K562 (cell line): ENCODE results near the gene ANKFN1. TPM values are rescaled to one million over a fixed set of nuclear protein-coding genes. Genes with fewer than 3 reads are reported as not detected.

Experiments
- ATAC-seq: fragments of 200-7000 bp; cut with Tn5 transposase; 3 replicates; pipeline ENCODE4 v1.9.1; 2020; ENCODE audit warnings: moderate library complexity
- BruUV-seq: library from RNA; stranded (reverse); fragments of 400-500 nt; replicated peaks from 2 replicates; lab custom pipeline; 2021; lab: Mats Ljungman, UMichigan
- CTCF ChIA-PET: fragments of 300-600 bp; formaldehyde crosslinking; extraction: SDS; loops from one replicate; lab custom pipeline; 2021; ENCODE audit warnings: low intra/inter-chr PET ratio; lab: Yijun Ruan, JAX
- POLR2A ChIA-PET: fragments of 300-600, 350-650 bp; sonication (Branson Sonifier 250); formaldehyde crosslinking; extraction: SDS; loops from one replicate; lab custom pipeline; 2021; ENCODE audit warnings: antibody characterized with exemption, inconsistent platforms; lab: Yijun Ruan, JAX
- DNase-seq, 4 experiments: peaks; one replicate each; pipeline versions ENCODE4 v3.0.0 to v3.0.0-alpha.2; 2011 to 2018; ENCODE audit warnings: low spot score in 3 of 4, mixed read lengths in 3 of 4; ENCODE audit errors: extremely low read depth in 1 of 4
- FAIRE-seq: peaks from 2 replicates; lab custom pipeline; 2011; peaks lifted over from hg19 to GRCh38; lab: Jason Lieb, UNC
- H2AFZ ChIP-seq: 2 replicates; pipeline ENCODE4 v1.6.0; 2011; ENCODE audit warnings: low read depth, low read length, control low read depth, inconsistent platforms
- H3K27ac ChIP-seq: fragments of 200-600 bp; 3 replicates; pipeline ENCODE4 v1.8.0; 2011; ENCODE audit warnings: low read depth, mild to moderate bottlenecking, control low read depth, inconsistent platforms, low read length, moderate library complexity, mixed read lengths; ENCODE audit errors: extremely low read depth
- H3K27me3 ChIP-seq, 2 experiments: fragments of 300-600 bp in 1 of 2; 2 replicates in 1 of 2; 3 replicates in 1 of 2; pipeline versions ENCODE4 v1.6.0 to v1.8.0; 2011; ENCODE audit warnings: inconsistent platforms in 2 of 2, low read length in 2 of 2, mild to moderate bottlenecking in 1 of 2, mixed read lengths in 1 of 2, moderate library complexity in 1 of 2; ENCODE audit not compliant: control insufficient read depth in 2 of 2, insufficient read depth in 2 of 2
- H3K36me3 ChIP-seq: fragments of 300-600 bp; 3 replicates; pipeline ENCODE4 v1.8.0; 2011; ENCODE audit warnings: mild to moderate bottlenecking, low read length, inconsistent platforms; ENCODE audit not compliant: control insufficient read depth, insufficient read depth
- H3K4me1 ChIP-seq, 2 experiments: fragments of 200-600 bp in 1 of 2; replicated peaks in 1 of 2; 2 replicates in 1 of 2; 3 replicates in 1 of 2; pipeline versions ENCODE4 v1.5.1 to v1.8.0; 2011; ENCODE audit warnings: inconsistent platforms in 2 of 2, low read length in 2 of 2, mild to moderate bottlenecking in 1 of 2, mixed read lengths in 1 of 2, moderate library complexity in 1 of 2; ENCODE audit not compliant: control insufficient read depth in 2 of 2, insufficient read depth in 2 of 2
- H3K4me2 ChIP-seq: 2 replicates; pipeline ENCODE4 v1.6.1; 2011; ENCODE audit warnings: low read length, control low read depth, inconsistent platforms, mixed read lengths; ENCODE audit not compliant: insufficient read depth
- H3K4me3 ChIP-seq: fragments of 200-600 bp; sonication (generic), shearing (Covaris generic); 2 replicates; pipeline ENCODE4 v1.5.1; 2016; ENCODE audit warnings: control low read depth, inconsistent platforms
- H3K79me2 ChIP-seq: fragments of 200-600 bp; 3 replicates; pipeline ENCODE4 v1.8.0; 2011; ENCODE audit warnings: low read length, inconsistent platforms; ENCODE audit not compliant: control insufficient read depth, insufficient read depth
- H3K9ac ChIP-seq, 2 experiments: 2 replicates each; pipeline versions ENCODE4 v1.6.0 to v1.6.1; 2011; ENCODE audit warnings: low read depth in 2 of 2, low read length in 2 of 2, control low read depth in 1 of 2, inconsistent platforms in 1 of 2, mild to moderate bottlenecking in 1 of 2, mixed read lengths in 1 of 2; ENCODE audit not compliant: insufficient read depth in 1 of 2
- H3K9me1 ChIP-seq: one replicate; pipeline ENCODE4 v1.6.0; 2011; ENCODE audit warnings: inconsistent platforms, mild to moderate bottlenecking, low read length, moderate library complexity; ENCODE audit not compliant: control insufficient read depth, insufficient read depth
- H3K9me3 ChIP-seq: replicated peaks from 2 replicates; pipeline ENCODE4 v1.5.1; 2011; ENCODE audit warnings: low read depth, low read length, inconsistent platforms; ENCODE audit not compliant: control insufficient read depth, insufficient read depth
- H4K20me1 ChIP-seq: replicated peaks from 2 replicates; pipeline ENCODE4 v1.6.1; 2011; ENCODE audit warnings: low read length, inconsistent platforms, mixed read lengths; ENCODE audit not compliant: control insufficient read depth, insufficient read depth
- MCM2 ChIP-seq: fragments of 450-650 bp; IDR thresholded peaks from 2 replicates; pipeline ENCODE4 v1.6.1; 2017; ENCODE audit warnings: low read depth, mild to moderate bottlenecking
- NFIC ChIP-seq: fragments of 450-650 bp; IDR thresholded peaks from 2 replicates; pipeline ENCODE4 v1.6.1; 2017; ENCODE audit warnings: mild to moderate bottlenecking, inconsistent platforms
- ZNF212 ChIP-seq: fragments of 450-650 bp; formaldehyde crosslinking; IDR thresholded peaks from 2 replicates; pipeline ENCODE4 v1.4.0; 2020; ENCODE audit warnings: mild to moderate bottlenecking
- WGBS: fragments of 100-300 bp; shearing (Covaris generic); methylation state at CpG from one replicate; pipeline ENCODE4 v1.1.6; 2016; ENCODE audit warnings: low coverage, mixed read lengths; ENCODE audit not compliant: insufficient coverage; ENCODE audit errors: missing lambda C conversion rate; 5-methylcytosine and 5-hydroxymethylcytosine counted together
- in situ Hi-C: fragments of 300-500 bp; cut with MboI; formaldehyde crosslinking; loops from 4 replicates; pipeline ENCODE4 v1.15.0; 2018; ENCODE audit warnings: inconsistent platforms, mixed read lengths
- intact Hi-C: fragments of 100-400 bp; cut with micrococcal nuclease; formaldehyde crosslinking; loops from 2 replicates; pipeline ENCODE4 v1.14.2; 2022
- polyA plus RNA-seq, 8 experiments: library from polyadenylated mRNA; depleted of rRNA in 4 of 8; stranded (reverse) in 5 of 8; unstranded in 3 of 8; fragments of >200 nt; fragmentation: Nextera tagmentation in 2 of 8; fragmentation: Illumina TruSeq in 1 of 8; extraction: Ambion mirVana in 2 of 8; extraction: Trizol in 1 of 8; gene quantifications; 2 replicates each; pipeline versions ENCODE4 v1.2.1 to v1.2.3, GENCODE V29; 2011 to 2014; ENCODE audit warnings: inconsistent platforms in 1 of 8, missing spikeins in 1 of 8
- total RNA-seq, 7 experiments: library from RNA; depleted of rRNA in 6 of 7; stranded (reverse); fragments of >200 nt in 6 of 7; fragmentation: Illumina TruSeq in 2 of 7; extraction: Trizol in 2 of 7; gene quantifications; 2 replicates each; pipeline versions ENCODE4 v1.2.1 to v1.2.3, GENCODE V29; 2011 to 2021; ENCODE audit warnings: low replicate concordance in 1 of 7
- TF ChIP-seq, protein P1 (sequence below), 2 experiments: fragments of 450-650 bp in 1 of 2; sonication (generic) in 1 of 2; formaldehyde crosslinking; conservative IDR thresholded peaks; 2 replicates each; pipeline versions ENCODE4 v1.4.0 to v1.8.1; 2020 to 2022; ENCODE audit warnings: mild to moderate bottlenecking in 1 of 2, missing genetic modification reagents in 1 of 2
- TF ChIP-seq, protein P2 (sequence below): fragments of 450-650 bp; conservative IDR thresholded peaks from 2 replicates; pipeline ENCODE4 v1.6.1; 2016; ENCODE audit warnings: missing genetic modification characterization, low read depth, mild to moderate bottlenecking, control low read depth, missing compliant biosample characterization
- TF ChIP-seq, protein P3 (sequence below): fragments of 450-650 bp; formaldehyde crosslinking; IDR thresholded peaks from 2 replicates; pipeline ENCODE4 v1.4.0; 2022; ENCODE audit warnings: mild to moderate bottlenecking, moderate library complexity

The ANKFN1 gene
- total and polyA plus RNA-seq, 9 of the 15 experiments (the other 6 are each of a cell fraction or from before 2014, with no cell fraction given), result 0.04 to 0.39 (median 0.15) TPM; not detected in 1

DNA sequence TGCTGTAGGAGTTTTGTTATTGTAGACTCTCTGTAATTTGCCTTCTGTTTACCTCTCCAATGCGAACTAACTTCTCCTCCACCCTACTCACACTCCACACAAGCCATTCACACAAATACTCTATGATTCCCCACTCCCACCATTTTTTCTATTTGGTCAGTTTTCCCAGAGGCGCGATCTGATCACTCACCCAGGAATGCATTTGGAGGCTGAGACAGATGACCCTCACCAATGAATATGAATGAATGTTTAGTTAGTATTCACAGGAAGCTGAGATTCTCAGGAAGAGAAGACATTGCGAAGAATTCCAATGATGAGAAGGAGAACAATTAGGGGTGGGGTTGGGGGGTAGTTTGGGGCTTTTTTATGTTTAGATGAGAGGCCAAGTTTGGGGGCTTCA is 10.5 kb upstream of the ANKFN1 start (continued):
- TF ChIP-seq, protein P1, sequence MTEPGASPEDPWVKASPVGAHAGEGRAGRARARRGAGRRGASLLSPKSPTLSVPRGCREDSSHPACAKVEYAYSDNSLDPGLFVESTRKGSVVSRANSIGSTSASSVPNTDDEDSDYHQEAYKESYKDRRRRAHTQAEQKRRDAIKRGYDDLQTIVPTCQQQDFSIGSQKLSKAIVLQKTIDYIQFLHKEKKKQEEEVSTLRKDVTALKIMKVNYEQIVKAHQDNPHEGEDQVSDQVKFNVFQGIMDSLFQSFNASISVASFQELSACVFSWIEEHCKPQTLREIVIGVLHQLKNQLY (CRISPR knock-in tag; conservative IDR thresholded peaks at IDR 0.05), result no peak
- TF ChIP-seq, protein P2, sequence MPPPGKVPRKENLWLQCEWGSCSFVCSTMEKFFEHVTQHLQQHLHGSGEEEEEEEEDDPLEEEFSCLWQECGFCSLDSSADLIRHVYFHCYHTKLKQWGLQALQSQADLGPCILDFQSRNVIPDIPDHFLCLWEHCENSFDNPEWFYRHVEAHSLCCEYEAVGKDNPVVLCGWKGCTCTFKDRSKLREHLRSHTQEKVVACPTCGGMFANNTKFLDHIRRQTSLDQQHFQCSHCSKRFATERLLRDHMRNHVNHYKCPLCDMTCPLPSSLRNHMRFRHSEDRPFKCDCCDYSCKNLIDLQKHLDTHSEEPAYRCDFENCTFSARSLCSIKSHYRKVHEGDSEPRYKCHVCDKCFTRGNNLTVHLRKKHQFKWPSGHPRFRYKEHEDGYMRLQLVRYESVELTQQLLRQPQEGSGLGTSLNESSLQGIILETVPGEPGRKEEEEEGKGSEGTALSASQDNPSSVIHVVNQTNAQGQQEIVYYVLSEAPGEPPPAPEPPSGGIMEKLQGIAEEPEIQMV (tag), result no peak
- TF ChIP-seq, protein P3, sequence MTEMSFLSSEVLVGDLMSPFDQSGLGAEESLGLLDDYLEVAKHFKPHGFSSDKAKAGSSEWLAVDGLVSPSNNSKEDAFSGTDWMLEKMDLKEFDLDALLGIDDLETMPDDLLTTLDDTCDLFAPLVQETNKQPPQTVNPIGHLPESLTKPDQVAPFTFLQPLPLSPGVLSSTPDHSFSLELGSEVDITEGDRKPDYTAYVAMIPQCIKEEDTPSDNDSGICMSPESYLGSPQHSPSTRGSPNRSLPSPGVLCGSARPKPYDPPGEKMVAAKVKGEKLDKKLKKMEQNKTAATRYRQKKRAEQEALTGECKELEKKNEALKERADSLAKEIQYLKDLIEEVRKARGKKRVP (CRISPR knock-in tag), result no peak
- TF ChIP-seq ZNF212 (CRISPR knock-in tag), result no peak

DNA sequence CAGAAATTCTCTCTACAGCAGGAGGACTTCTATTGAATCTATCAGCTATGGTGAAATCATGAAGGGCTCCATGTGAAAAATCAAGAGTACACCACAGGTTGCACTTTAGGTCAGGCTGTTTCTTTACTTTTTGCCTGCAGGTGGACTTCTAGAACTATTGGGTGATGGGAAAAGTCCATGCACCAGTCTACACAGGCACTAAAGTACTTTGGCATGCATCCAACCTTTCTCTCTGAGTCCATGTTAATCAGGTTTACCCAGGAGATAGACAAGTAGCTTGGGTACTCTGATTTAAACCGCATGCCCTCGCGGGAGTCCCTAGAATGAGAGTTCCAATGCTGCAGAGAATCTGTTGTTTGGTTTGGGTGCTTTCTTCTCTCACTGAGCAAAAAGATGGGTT is 9.1 kb upstream of the ANKFN1 start:
- no peaks in the 10 kb centered on the region for H3K9me3 ChIP-seq
- FAIRE-seq, result no peak
- no peaks in the 10 kb centered on the region for H3K9me1 ChIP-seq
- H3K79me2 ChIP-seq, result no peaks in the 10 kb centered on the region
- H3K4me1 ChIP-seq, result no peaks in the 10 kb centered on the region
- no peak overlapping the region for H3K9ac ChIP-seq
- no peak overlapping the region for H3K4me3 ChIP-seq
- ATAC-seq, result no peak
- H4K20me1 ChIP-seq, result no peaks in the 10 kb centered on the region
- H3K27me3 ChIP-seq, result no peaks in the 10 kb centered on the region; a peak in 1 of 5 replicates
- TF ChIP-seq MCM2 (no peak), NFIC (peak; percentile 21; the same call in 1 of the 2 replicates)
- POLR2A ChIA-PET, result no interaction called here
- WGBS, result 0% methylated on average over 3 of the region's 3 CpGs
- CTCF ChIA-PET, result no interaction called here
- H3K4me2 ChIP-seq, result no peak overlapping the region
- intact Hi-C loops, result no loop called here
- H2AFZ ChIP-seq, result no peak overlapping the region
- no peaks in the 10 kb centered on the region for H3K36me3 ChIP-seq
- no peak for DNase-seq
- no TSS peak for BruUV-seq
- in situ Hi-C loops, result no loop called here
- H3K27ac ChIP-seq, result no peak overlapping the region
